Neuron (in vitro differentiated cells): ENCODE data around the gene PDE3A.

Experiments
- H2AFZ ChIP-seq: one replicate; pipeline ENCODE4 v1.6.1; 2013; ENCODE audit warnings: low read depth, mild to moderate bottlenecking, inconsistent platforms, low read length, moderate library complexity
- H3K27me3 ChIP-seq: one replicate; pipeline ENCODE4 v1.6.1; 2013; ENCODE audit warnings: low read length; ENCODE audit not compliant: insufficient read depth
- H3K36me3 ChIP-seq: one replicate; pipeline ENCODE4 v1.6.1; 2013; ENCODE audit warnings: low read length; ENCODE audit not compliant: insufficient read depth
- H3K4me1 ChIP-seq: one replicate; pipeline ENCODE4 v1.6.1; 2013; ENCODE audit warnings: low read length; ENCODE audit not compliant: insufficient read depth
- H3K4me3 ChIP-seq: 2 replicates; pipeline ENCODE4 v1.5.1; 2013; ENCODE audit warnings: mild to moderate bottlenecking, low read length, moderate library complexity
- H3K9me3 ChIP-seq: one replicate; pipeline ENCODE4 v1.6.1; 2013; ENCODE audit warnings: low read length

Gene PDE3A

GRCh38 chr12:20572451-20572850, 204.1 kb downstream of the PDE3A start:
- no peaks in the 10 kb centered on the region for H3K36me3 ChIP-seq
- no peaks in the 10 kb centered on the region for H3K4me1 ChIP-seq
- H2AFZ ChIP-seq, result no peak overlapping the region
- H3K4me3 ChIP-seq, result no peak overlapping the region
- no peaks in the 10 kb centered on the region for H3K9me3 ChIP-seq
- no peaks in the 10 kb centered on the region for H3K27me3 ChIP-seq

- Histone ChIP-seq H3K4me1 (no peaks in the 10 kb centered on the region), H3K36me3 (no peaks in the 10 kb centered on the region), H3K9me3 (no peaks in the 10 kb centered on the region), H2AFZ (no peak overlapping the region), H3K4me3 (no peak overlapping the region), H3K27me3 (no peaks in the 10 kb centered on the region)
Observed at GRCh38 chr12:20576528-20576927, 208.2 kb downstream of the PDE3A start.

- no peak overlapping the region for H2AFZ ChIP-seq
- H3K4me1 ChIP-seq, result no peaks in the 10 kb centered on the region
- H3K27me3 ChIP-seq, result no peaks in the 10 kb centered on the region
- no peaks in the 10 kb centered on the region for H3K9me3 ChIP-seq
- H3K36me3 ChIP-seq, result no peaks in the 10 kb centered on the region
- H3K4me3 ChIP-seq, result no peak overlapping the region
Observed at GRCh38 chr12:20577054-20577453, 208.7 kb downstream of the PDE3A start.

- H3K4me3 ChIP-seq, result no peak overlapping the region
Observed at GRCh38 chr12:20578142-20578541, 209.8 kb downstream of the PDE3A start.

GRCh38 chr12:20585055-20585625, 216.8 kb downstream of the PDE3A start:
- no peak overlapping the region for H3K4me3 ChIP-seq
- H3K9me3 ChIP-seq, result no peaks in the 10 kb centered on the region
- no peaks in the 10 kb centered on the region for H3K27me3 ChIP-seq
- H3K4me1 ChIP-seq, result peaks cover 8% of the 10 kb centered on the region
- H3K36me3 ChIP-seq, result no peaks in the 10 kb centered on the region
- no peak overlapping the region for H2AFZ ChIP-seq

More at GRCh38 chr12:20578142-20578541, 209.8 kb downstream of the PDE3A start:
- Histone ChIP-seq H3K4me1 (no peaks in the 10 kb centered on the region), H3K27me3 (no peaks in the 10 kb centered on the region), H2AFZ (no peak overlapping the region), H3K9me3 (no peaks in the 10 kb centered on the region), H3K36me3 (no peaks in the 10 kb centered on the region)

- Histone ChIP-seq H3K9me3 (no peaks in the 10 kb centered on the region), H3K4me1 (peaks cover 8% of the 10 kb centered on the region), H2AFZ (no peak overlapping the region), H3K27me3 (no peaks in the 10 kb centered on the region), H3K4me3 (no peak overlapping the region), H3K36me3 (no peaks in the 10 kb centered on the region)
Observed at GRCh38 chr12:20585913-20586312, 217.6 kb downstream of the PDE3A start.

GRCh38 chr12:20588042-20588441, 219.7 kb downstream of the PDE3A start:
- peaks cover 8% of the 10 kb centered on the region for H3K4me1 ChIP-seq
- H3K36me3 ChIP-seq, result no peaks in the 10 kb centered on the region
- H2AFZ ChIP-seq, result peak overlapping the region; percentile 40
- no peaks in the 10 kb centered on the region for H3K27me3 ChIP-seq
- H3K9me3 ChIP-seq, result no peaks in the 10 kb centered on the region
- no peak overlapping the region for H3K4me3 ChIP-seq

GRCh38 chr12:20590570-20590969, 222.2 kb downstream of the PDE3A start:
- Histone ChIP-seq H3K36me3 (no peaks in the 10 kb centered on the region), H3K27me3 (no peaks in the 10 kb centered on the region), H3K9me3 (no peaks in the 10 kb centered on the region), H3K4me3 (no peak overlapping the region), H2AFZ (no peak overlapping the region), H3K4me1 (peaks cover 8% of the 10 kb centered on the region)

GRCh38 chr12:20592556-20592955, 224.2 kb downstream of the PDE3A start:
- Histone ChIP-seq H3K36me3 (no peaks in the 10 kb centered on the region), H3K27me3 (no peaks in the 10 kb centered on the region), H3K9me3 (no peaks in the 10 kb centered on the region), H2AFZ (no peak overlapping the region), H3K4me1 (peaks cover 8% of the 10 kb centered on the region), H3K4me3 (no peak overlapping the region)

- Histone ChIP-seq H3K4me3 (no peak overlapping the region), H3K9me3 (no peaks in the 10 kb centered on the region), H2AFZ (no peak overlapping the region), H3K36me3 (no peaks in the 10 kb centered on the region), H3K27me3 (no peaks in the 10 kb centered on the region), H3K4me1 (no peaks in the 10 kb centered on the region)
Observed at GRCh38 chr12:20593611-20594010, 225.3 kb downstream of the PDE3A start.

- H2AFZ ChIP-seq, result no peak overlapping the region
Observed at GRCh38 chr12:20596061-20596460, 227.7 kb downstream of the PDE3A start.

GRCh38 chr12:20599757-20600156, 231.4 kb downstream of the PDE3A start:
- no peaks in the 10 kb centered on the region for H3K9me3 ChIP-seq
- no peak overlapping the region for H2AFZ ChIP-seq
- no peak overlapping the region for H3K4me3 ChIP-seq
- no peaks in the 10 kb centered on the region for H3K36me3 ChIP-seq
- H3K4me1 ChIP-seq, result no peaks in the 10 kb centered on the region
- H3K27me3 ChIP-seq, result no peaks in the 10 kb centered on the region

More at GRCh38 chr12:20596061-20596460, 227.7 kb downstream of the PDE3A start:
- Histone ChIP-seq H3K27me3 (no peaks in the 10 kb centered on the region), H3K9me3 (no peaks in the 10 kb centered on the region), H3K36me3 (no peaks in the 10 kb centered on the region), H3K4me1 (no peaks in the 10 kb centered on the region), H3K4me3 (no peak overlapping the region)

- Histone ChIP-seq H3K4me3 (no peak overlapping the region), H2AFZ (peak overlapping the region; percentile 10), H3K4me1 (no peaks in the 10 kb centered on the region), H3K36me3 (no peaks in the 10 kb centered on the region), H3K27me3 (no peaks in the 10 kb centered on the region), H3K9me3 (no peaks in the 10 kb centered on the region)
Observed at GRCh38 chr12:20601668-20602280, 233.4 kb downstream of the PDE3A start.
